ENCODE results near the gene CAND1. TPM values are rescaled to one million over a fixed set of nuclear protein-coding genes. Genes with fewer than 3 reads are reported as not detected.

The CAND1 gene
- total RNA-seq, 1 donor from 2014 or later, result 197 TPM

DNA sequence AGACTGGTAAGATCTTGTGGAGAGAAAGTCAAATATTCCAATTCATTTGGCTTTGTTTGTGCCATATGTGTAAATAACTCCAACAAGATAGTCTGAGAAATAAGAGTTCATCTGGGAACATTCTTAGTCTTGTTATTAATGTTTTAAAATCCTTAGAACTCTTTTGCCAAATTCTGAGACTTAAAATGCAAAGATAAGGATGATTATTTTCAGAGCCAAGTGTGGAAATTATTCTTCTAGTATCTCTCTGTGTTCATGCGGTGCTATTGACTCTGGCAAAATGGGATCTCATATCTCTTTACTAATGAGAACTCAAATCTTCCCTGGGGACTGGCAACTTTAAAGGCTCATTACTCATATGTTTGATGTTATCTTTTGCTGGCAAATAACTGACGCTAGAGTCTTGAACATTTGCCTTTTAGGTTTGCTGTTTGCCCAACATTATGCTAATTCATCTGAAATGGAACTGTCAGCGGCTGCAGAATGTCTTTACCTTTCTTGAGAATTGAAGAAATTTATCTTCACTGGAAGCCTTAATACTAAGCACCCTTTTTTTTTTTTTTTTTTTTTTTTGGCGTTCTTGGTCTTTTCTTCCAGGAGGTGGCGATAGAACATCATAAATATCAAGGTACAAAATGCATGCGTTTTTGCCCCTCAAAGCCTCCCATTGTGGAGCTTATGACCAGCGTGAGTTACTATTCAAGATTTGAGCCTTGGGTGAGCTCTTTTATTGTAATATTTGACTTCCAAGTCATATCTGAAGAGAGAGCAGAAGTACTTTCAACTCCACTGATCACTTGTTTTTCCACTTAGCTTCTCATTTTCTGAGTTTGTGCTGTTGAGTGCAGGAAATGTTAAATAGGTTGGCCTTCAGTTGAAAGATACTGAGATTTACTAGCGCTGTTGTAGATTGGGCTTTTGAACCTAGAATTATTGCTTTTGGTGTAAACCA is 86.5 kb downstream of the CAND1 start:
- H3K4me1 Mint-ChIP-seq (ENCODE audit: low read depth), result peaks cover 24% of the 10 kb centered on the region
- DNase-seq (ENCODE audit: low spot score), result no peak
- intact Hi-C loops (cut with micrococcal nuclease), result loop anchor here (1.0 to 10.0 kb wide), 5 partner anchors 87 to 799 kb away; partner anchors contain the start of genes DYRK2 and IFNG
- peaks cover 6% of the 10 kb centered on the region for H3K27me3 Mint-ChIP-seq (ENCODE audit: low read depth)
- no peaks in the 10 kb centered on the region for H3K9me3 Mint-ChIP-seq
- H3K4me3 Mint-ChIP-seq (ENCODE audit: low read depth), result no peak overlapping the region
- H3K27ac Mint-ChIP-seq, result no peak overlapping the region
- H3K36me3 Mint-ChIP-seq (ENCODE audit: low read depth), result no peaks in the 10 kb centered on the region

GRCh38 chr12:67356380-67356774 is 87.2 kb downstream of the CAND1 start:
- peaks cover 8% of the 10 kb centered on the region for H3K27me3 Mint-ChIP-seq (ENCODE audit: low read depth)
- DNase-seq (ENCODE audit: low spot score), result no peak
- H3K9me3 Mint-ChIP-seq, result no peaks in the 10 kb centered on the region
- H3K4me3 Mint-ChIP-seq (ENCODE audit: low read depth), result no peak overlapping the region
- intact Hi-C loops (cut with micrococcal nuclease), result loop anchor here (1.0 to 10.0 kb wide), 4 partner anchors 86 to 798 kb away; partner anchors contain the start of genes DYRK2 and IFNG
- H3K4me1 Mint-ChIP-seq (ENCODE audit: low read depth), result peaks cover 24% of the 10 kb centered on the region
- H3K36me3 Mint-ChIP-seq (ENCODE audit: low read depth), result no peaks in the 10 kb centered on the region
- no peak overlapping the region for H3K27ac Mint-ChIP-seq

GRCh38 chr12:67357376-67358125 is 88.4 kb downstream of the CAND1 start:
- no peak overlapping the region for H3K4me3 Mint-ChIP-seq (ENCODE audit: low read depth)
- no peak for DNase-seq (ENCODE audit: low spot score)
- no peak overlapping the region for H3K27ac Mint-ChIP-seq
- intact Hi-C loops (cut with micrococcal nuclease), result loop anchor here (5.0 to 10.0 kb wide), 3 partner anchors 85 to 797 kb away; partner anchors contain the start of genes DYRK2 and IFNG
- H3K36me3 Mint-ChIP-seq (ENCODE audit: low read depth), result no peaks in the 10 kb centered on the region
- peaks cover 24% of the 10 kb centered on the region for H3K4me1 Mint-ChIP-seq (ENCODE audit: low read depth)
- peaks cover 7% of the 10 kb centered on the region for H3K27me3 Mint-ChIP-seq (ENCODE audit: low read depth)
- no peaks in the 10 kb centered on the region for H3K9me3 Mint-ChIP-seq

DNA sequence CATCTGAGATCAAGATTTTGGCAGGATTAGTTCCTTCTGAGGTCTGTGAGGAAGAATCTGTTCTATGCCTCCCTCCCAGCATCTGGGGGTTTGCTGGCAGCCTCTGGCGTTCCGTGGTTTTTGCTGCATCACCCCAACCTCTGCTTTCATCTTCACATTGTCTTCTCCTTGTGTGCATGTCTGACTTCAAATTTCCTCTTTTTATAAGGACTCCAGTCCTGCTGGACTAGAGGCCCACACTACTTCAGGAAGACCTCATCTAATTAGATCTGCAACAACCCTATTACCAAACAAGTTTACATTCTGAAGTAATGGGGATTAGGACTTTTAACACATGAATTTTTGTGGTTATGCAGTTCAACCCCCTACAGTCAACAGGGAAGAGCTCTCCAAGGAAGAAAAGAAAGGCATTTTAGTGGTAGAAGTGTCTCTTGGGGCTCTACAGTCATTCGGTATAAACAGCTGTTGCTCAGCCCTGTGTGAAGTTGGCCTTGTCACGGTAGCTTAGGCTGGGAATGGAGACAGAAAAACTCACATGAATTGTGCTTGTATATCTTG is 89.7 kb downstream of the CAND1 start:
- H3K4me3 Mint-ChIP-seq (ENCODE audit: low read depth), result no peak overlapping the region
- H3K27ac Mint-ChIP-seq, result no peak overlapping the region
- H3K27me3 Mint-ChIP-seq (ENCODE audit: low read depth), result peaks cover 7% of the 10 kb centered on the region
- H3K36me3 Mint-ChIP-seq (ENCODE audit: low read depth), result no peaks in the 10 kb centered on the region
- no peak for DNase-seq (ENCODE audit: low spot score)
- intact Hi-C loops (cut with micrococcal nuclease), result loop anchor here (5.0 to 10.0 kb wide), 3 partner anchors 83 to 796 kb away; partner anchors contain the start of genes DYRK2 and IFNG
- no peaks in the 10 kb centered on the region for H3K9me3 Mint-ChIP-seq
- peaks cover 20% of the 10 kb centered on the region for H3K4me1 Mint-ChIP-seq (ENCODE audit: low read depth)

DNA sequence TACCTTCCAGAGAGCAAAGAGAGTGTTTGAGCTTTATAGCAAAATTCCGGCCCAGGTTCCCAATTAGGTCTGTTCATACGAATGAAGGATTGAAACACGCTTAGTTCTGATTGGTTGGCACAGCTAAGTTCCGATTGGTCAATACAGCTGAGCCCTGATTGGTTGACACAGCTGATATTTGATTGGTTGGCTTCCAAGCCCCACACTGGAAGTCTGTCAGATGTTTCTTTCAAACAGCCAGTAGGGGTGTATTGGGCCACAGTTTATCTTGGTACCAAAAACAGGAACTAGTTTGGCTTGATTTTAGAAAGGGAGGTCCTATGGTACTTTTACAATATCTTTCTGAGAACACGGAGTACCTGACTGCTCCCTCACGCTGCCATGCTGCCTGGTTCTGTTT is 93.4 kb downstream of the CAND1 start:
- Mint-ChIP-seq H3K27me3 (ENCODE audit: low read depth) (peaks cover 7% of the 10 kb centered on the region), H3K36me3 (ENCODE audit: low read depth) (no peaks in the 10 kb centered on the region), H3K4me3 (ENCODE audit: low read depth) (no peak overlapping the region), H3K27ac (no peak overlapping the region), H3K9me3 (no peaks in the 10 kb centered on the region), H3K4me1 (ENCODE audit: low read depth) (no peaks in the 10 kb centered on the region)
- no peak for DNase-seq (ENCODE audit: low spot score)
- intact Hi-C loops (cut with micrococcal nuclease), result no loop called here

- Mint-ChIP-seq H3K9me3 (no peaks in the 10 kb centered on the region), H3K27ac (no peak overlapping the region), H3K4me3 (ENCODE audit: low read depth) (no peak overlapping the region), H3K27me3 (ENCODE audit: low read depth) (peaks cover 5% of the 10 kb centered on the region), H3K36me3 (ENCODE audit: low read depth) (no peaks in the 10 kb centered on the region), H3K4me1 (ENCODE audit: low read depth) (no peaks in the 10 kb centered on the region)
- intact Hi-C loops (cut with micrococcal nuclease), result no loop called here
- DNase-seq (ENCODE audit: low spot score), result no peak
Measured at GRCh38 chr12:67364228-67364627, 95.1 kb downstream of the CAND1 start.

DNA sequence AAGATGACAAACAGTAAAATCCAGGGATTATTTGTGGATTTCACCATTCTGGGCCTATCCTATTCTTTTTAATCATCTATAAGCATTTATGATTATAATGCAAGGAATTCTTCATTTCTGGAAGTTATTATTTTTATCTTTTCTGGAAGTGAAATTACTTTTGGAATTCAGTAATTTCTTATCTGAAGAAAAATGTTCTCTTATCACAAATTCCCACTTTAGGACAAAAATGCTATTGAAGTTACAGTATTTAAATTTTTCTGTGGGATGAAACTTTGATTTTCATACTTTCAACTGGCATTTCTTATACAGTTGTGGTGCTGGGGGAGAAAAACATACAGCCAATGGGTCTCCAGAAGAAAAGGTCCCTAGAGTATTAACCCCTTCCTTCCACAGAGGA is 96.0 kb downstream of the CAND1 start:
- Mint-ChIP-seq H3K27me3 (ENCODE audit: low read depth) (peaks cover 4% of the 10 kb centered on the region), H3K4me1 (ENCODE audit: low read depth) (no peaks in the 10 kb centered on the region), H3K4me3 (ENCODE audit: low read depth) (no peak overlapping the region), H3K36me3 (ENCODE audit: low read depth) (no peaks in the 10 kb centered on the region), H3K27ac (no peak overlapping the region), H3K9me3 (no peaks in the 10 kb centered on the region)
- intact Hi-C loops (cut with micrococcal nuclease), result no loop called here
- no peak for DNase-seq (ENCODE audit: low spot score)

DNA sequence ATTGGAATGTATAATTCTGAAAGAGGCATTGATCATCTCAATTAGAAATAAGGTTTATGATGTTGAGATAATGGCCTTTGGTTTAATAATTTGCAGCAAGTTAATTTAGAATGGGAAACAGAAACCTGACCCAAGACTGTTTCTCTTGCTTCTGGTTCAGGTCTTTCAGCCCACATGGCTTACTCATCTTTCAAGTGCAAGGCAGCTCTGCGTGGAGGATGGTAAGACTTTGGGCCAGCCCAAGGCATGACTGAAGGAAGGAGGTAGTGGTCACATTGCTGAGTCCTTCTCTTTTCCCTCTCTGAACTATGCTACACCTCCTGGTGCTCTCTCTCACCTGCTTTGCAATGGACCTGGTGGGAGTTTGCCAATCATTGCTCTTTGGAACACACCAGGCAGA is 98.7 kb downstream of the CAND1 start:
- Mint-ChIP-seq H3K27ac (no peak overlapping the region), H3K4me3 (ENCODE audit: low read depth) (no peak overlapping the region), H3K9me3 (peaks cover 8% of the 10 kb centered on the region), H3K4me1 (ENCODE audit: low read depth) (no peaks in the 10 kb centered on the region), H3K36me3 (ENCODE audit: low read depth) (no peaks in the 10 kb centered on the region), H3K27me3 (ENCODE audit: low read depth) (peaks cover 2% of the 10 kb centered on the region)
- intact Hi-C loops (cut with micrococcal nuclease), result no loop called here
- DNase-seq (ENCODE audit: low spot score), result no peak

Measured in activated T-helper 2 cell treated with anti-CD3 and anti-CD28 coated beads, Interferon-gamma antibody, Interleukin-2, Interleukin-4, amounts not matched to agents 10 μg/mL and 5 μg/mL and 100 μg/mL, durations not matched to agents 14 hours and 24 hours and 36 hours (primary cell).